Right atrium auricular region (tissue), 2 donors: Measurements from ENCODE around the gene KIF20B. TPM values are rescaled to one million over a fixed set of nuclear protein-coding genes. Genes with fewer than 3 reads are reported as not detected.
A peak's percentile ranks its signal among the peaks of the same experiment; 100 is the strongest.

Experiments used
- DNase-seq: peaks from one replicate; pipeline ENCODE4 v3.0.0-alpha.2; 2019; ENCODE audit warnings: low spot score
- H3K27ac ChIP-seq, 2 donors: fragments of 200-600 bp; sonication (generic); 1 replicate in 1 of 2; 2 replicates in 1 of 2; pipeline ENCODE4 v1.5.1; 2016 to 2019
- H3K27me3 ChIP-seq, 2 donors: fragments of 200-600 bp; sonication (generic); one replicate each; pipeline versions ENCODE4 v1.5.1 to v1.6.0; 2017 to 2019
- H3K36me3 ChIP-seq: fragments of 200-600 bp; sonication (generic); one replicate; pipeline ENCODE4 v1.5.1; 2016
- H3K4me1 ChIP-seq, 2 donors: fragments of 200-600 bp; sonication (generic); one replicate each; pipeline versions ENCODE4 v1.5.1 to v1.6.0; 2017 to 2019
- H3K4me3 ChIP-seq, 2 donors: fragments of 200-600 bp; sonication (generic); 1 replicate in 1 of 2; 2 replicates in 1 of 2; pipeline ENCODE4 v1.5.1; 2017 to 2019; ENCODE audit warnings: mild to moderate bottlenecking in 1 of 2, moderate library complexity in 1 of 2
- H3K9me3 ChIP-seq, 2 donors: fragments of 200-600 bp; sonication (generic); one replicate each; pipeline ENCODE4 v1.5.1; 2019
- CTCF ChIP-seq, 2 donors: fragments of 200-600 bp; sonication (generic); IDR thresholded peaks; one replicate each; pipeline ENCODE4 v1.5.1; 2019; ENCODE audit warnings: antibody characterized with exemption in 2 of 2
- total RNA-seq, 2 donors: library from RNA; depleted of rRNA; stranded (reverse); fragments of >200 nt; gene quantifications; one replicate each; pipeline ENCODE4 v1.1.0, GENCODE V29; 2016

The KIF20B gene
- total RNA-seq = 1 to 10 TPM; 1.1 to 2.9 TPM

DNA sequence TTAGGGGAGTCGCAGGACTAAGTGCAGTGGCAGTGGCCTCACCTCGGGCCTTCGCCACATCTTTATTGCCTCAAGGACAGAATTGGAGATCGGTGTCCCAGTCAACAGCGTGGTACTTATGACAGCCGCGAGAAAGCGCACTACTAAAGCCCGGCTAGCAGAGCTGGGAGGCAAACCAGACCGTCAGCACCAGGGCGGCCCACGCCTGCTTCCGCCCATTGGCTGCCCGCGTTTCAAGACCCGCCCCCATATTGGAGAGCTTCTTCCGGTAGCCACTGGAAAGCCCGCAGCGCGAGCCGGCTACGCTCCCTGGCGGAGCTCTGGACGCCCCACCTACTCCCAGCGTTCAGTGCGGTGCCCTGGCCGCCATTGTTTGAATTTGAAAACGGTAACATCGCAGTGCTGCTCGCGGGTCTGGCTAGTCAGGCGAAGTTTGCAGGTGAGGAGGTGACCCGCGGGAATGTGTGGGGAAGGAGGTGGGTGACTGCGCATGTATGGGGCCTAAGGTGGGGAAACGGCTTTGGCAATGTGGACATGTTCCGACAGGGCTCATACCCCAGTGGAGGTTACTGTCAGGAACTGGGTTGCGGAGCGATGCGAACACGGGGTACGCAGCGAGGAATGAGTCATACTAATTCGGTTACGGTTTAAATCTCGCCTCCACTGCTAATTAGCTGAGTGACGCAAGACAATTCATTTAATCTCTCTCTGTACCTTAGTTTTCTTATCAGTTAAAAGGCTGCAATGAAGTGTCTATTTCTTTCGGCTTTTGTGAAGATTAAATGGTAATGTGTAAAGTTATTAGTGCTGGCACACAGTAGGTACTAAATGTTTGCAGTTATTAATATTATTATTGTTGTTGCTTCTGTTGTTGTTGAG, at the start of gene KIF20B:
Gene KIF20B, plus strand, starts transcription at position 349 of the 879 bp plus-strand sequence. CDS start 3,705 bp downstream, outside the sequence.
- TF ChIP-seq CTCF (IDR thresholded peaks at IDR 0.05) = peak; percentile 24 to 79
- Histone ChIP-seq H3K27me3 (no peaks in the 10 kb centered on the region), H3K4me3 (peak within 1 kb of the TSS; percentile 63 to 69), H3K9me3 (no peaks in the 10 kb centered on the region), H3K36me3 (no peaks in the 10 kb centered on the region), H3K27ac (peak within 1 kb of the TSS; percentile 84), H3K4me1 (peaks cover 0 to 15% of the 10 kb centered on the region in 2 donors)
- DNase-seq = peak; percentile 94

- TF ChIP-seq CTCF (IDR thresholded peaks at IDR 0.05) = no peak
- H3K9me3 ChIP-seq = no peaks in the 10 kb centered on the region
- H3K27ac ChIP-seq = no peak overlapping the region
- no peaks in the 10 kb centered on the region for H3K36me3 ChIP-seq
- H3K4me3 ChIP-seq = no peak overlapping the region
- H3K4me1 ChIP-seq = no peaks in the 10 kb centered on the region
- H3K27me3 ChIP-seq = no peaks in the 10 kb centered on the region
- DNase-seq = no peak
Observed at GRCh38 chr10:89651916-89652573, 49.3 kb upstream of the KIF20B start.

DNA sequence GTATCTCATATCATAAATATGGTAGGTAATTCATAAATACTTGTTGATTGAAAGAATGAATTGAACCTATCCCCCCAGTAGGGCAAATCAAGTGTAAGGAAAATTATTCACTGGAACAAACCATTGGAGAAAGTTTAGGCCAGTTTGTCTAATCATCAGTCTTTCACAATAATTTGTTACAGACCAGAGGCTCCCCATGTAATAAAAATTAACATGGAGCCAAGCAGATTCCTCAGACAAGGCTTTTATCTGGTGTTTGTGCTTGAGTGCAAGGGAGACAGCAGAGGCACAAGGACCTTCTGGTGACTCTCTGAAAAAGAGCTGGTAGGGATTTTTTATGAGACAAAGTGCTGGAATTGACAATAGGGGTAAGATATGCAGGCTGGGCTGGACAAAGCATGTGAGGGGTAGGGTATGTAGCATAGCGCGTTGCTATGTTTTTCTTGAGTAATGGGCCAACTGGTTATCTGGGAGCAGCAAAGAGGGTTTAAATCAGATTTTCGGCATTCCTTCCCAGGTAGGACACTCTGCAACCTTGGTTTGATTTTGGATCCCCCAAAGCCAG, 48.5 kb upstream of the KIF20B start:
- no peak for DNase-seq
- no peaks in the 10 kb centered on the region for H3K9me3 ChIP-seq
- H3K27me3 ChIP-seq = no peaks in the 10 kb centered on the region
- no peaks in the 10 kb centered on the region for H3K4me1 ChIP-seq
- H3K4me3 ChIP-seq = no peak overlapping the region
- no peak for TF ChIP-seq CTCF (IDR thresholded peaks at IDR 0.05)
- H3K36me3 ChIP-seq = no peaks in the 10 kb centered on the region
- H3K27ac ChIP-seq = no peak overlapping the region

GRCh38 chr10:89653410-89653869, 48.0 kb upstream of the KIF20B start:
- TF ChIP-seq CTCF (IDR thresholded peaks at IDR 0.05) = no peak

DNA sequence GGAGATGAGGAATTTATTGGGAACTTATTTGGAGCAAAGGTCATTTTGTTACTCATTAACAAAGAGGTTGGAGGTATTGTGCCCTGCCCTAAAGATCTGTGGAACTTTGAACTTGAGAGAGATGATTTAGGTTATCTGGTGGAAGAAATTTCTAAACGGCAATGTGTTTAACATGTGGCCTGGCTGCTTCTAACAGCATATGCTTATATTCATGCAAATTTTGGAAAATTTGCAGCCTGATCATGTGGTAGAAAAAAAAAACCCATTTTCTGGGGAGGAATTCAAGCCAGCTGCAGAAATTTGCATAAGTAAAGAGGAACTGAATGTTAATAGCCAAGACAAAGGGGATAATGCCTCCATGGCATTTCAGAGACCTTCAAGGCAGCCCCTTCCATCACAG, 45.7 kb upstream of the KIF20B start:
- H3K27me3 ChIP-seq = no peaks in the 10 kb centered on the region
- H3K27ac ChIP-seq = no peak overlapping the region
- no peaks in the 10 kb centered on the region for H3K36me3 ChIP-seq
- no peak overlapping the region for H3K4me3 ChIP-seq
- no peak for DNase-seq
- H3K9me3 ChIP-seq = no peaks in the 10 kb centered on the region
- H3K4me1 ChIP-seq = peaks cover 0 to 7% of the 10 kb centered on the region in 2 donors
- no peak for TF ChIP-seq CTCF (IDR thresholded peaks at IDR 0.05)

More at GRCh38 chr10:89653410-89653869, 48.0 kb upstream of the KIF20B start:
- no peak overlapping the region for H3K27ac ChIP-seq
- no peaks in the 10 kb centered on the region for H3K36me3 ChIP-seq
- H3K4me3 ChIP-seq = no peak overlapping the region
- H3K27me3 ChIP-seq = no peaks in the 10 kb centered on the region
- H3K9me3 ChIP-seq = no peaks in the 10 kb centered on the region
- no peak for DNase-seq
- H3K4me1 ChIP-seq = no peaks in the 10 kb centered on the region
